Measurements from ENCODE around the gene FAM83F.

The FAM83F gene

GRCh38 chr22:39958009-39958711 lies 36.6 kb upstream of the FAM83F start:
- ChIA-PET CTCF (interaction anchor here (0.8 to 1.7 kb wide), 2 partner anchors 45 to 67 kb away, joined by 3 to 4 read pairs; no protein-coding TSS in a partner anchor), POLR2A (no interaction called here)
- DNase-seq = no peak
- H3K27me3 ChIP-seq (replicated peaks in 2 of 5; ENCODE audit: control insufficient read depth in 4 of 5, insufficient read depth in 5 of 5, low read length in 4 of 5) = peaks cover 0 to 38% (median 10%) of the 10 kb centered on the region in 5 experiments
- H3K36me3 ChIP-seq (ENCODE audit: control insufficient read depth in 4 of 4, insufficient read depth in 4 of 4, low read length in 3 of 4) = no peaks in the 10 kb centered on the region
- H3K4me3 ChIP-seq (ENCODE audit: control insufficient read depth in 1 of 7, extremely low read depth in 1 of 7, insufficient read depth in 4 of 7, low read depth in 2 of 7, low read length in 6 of 7) = no peak overlapping the region
- 91% methylated on average over 5 of the region's 8 CpGs for WGBS (ENCODE audit: insufficient coverage)
- no peak overlapping the region for H3K27ac ChIP-seq (ENCODE audit: insufficient read depth in 1 of 2, low read depth in 1 of 2, low read length in 2 of 2, poor library complexity in 1 of 2, severe bottlenecking in 2 of 2)
- peaks cover 19 to 72% (median 44%) of the 10 kb centered on the region in 4 experiments for H3K4me1 ChIP-seq (ENCODE audit: control extremely low read depth in 1 of 4, control insufficient read depth in 4 of 4, insufficient read depth in 4 of 4, low read length in 3 of 4)
- H3K9me3 ChIP-seq (ENCODE audit: control extremely low read depth in 1 of 5, control insufficient read depth in 4 of 5, insufficient read depth in 2 of 5, low read depth in 1 of 5, low read length in 4 of 5) = no peaks in the 10 kb centered on the region

GRCh38 chr22:39958949-39959639 lies 35.7 kb upstream of the FAM83F start:
- no peak overlapping the region for H3K27ac ChIP-seq (ENCODE audit: insufficient read depth in 1 of 2, low read depth in 1 of 2, low read length in 2 of 2, poor library complexity in 1 of 2, severe bottlenecking in 2 of 2)
- 76% methylated on average over 11 of the region's 11 CpGs for whole genome bisulfite sequencing (ENCODE audit: insufficient coverage)
- peaks cover 19 to 65% (median 43%) of the 10 kb centered on the region in 4 experiments for H3K4me1 ChIP-seq (ENCODE audit: control extremely low read depth in 1 of 4, control insufficient read depth in 4 of 4, insufficient read depth in 4 of 4, low read length in 3 of 4)
- no peaks in the 10 kb centered on the region for H3K36me3 ChIP-seq (ENCODE audit: control insufficient read depth in 4 of 4, insufficient read depth in 4 of 4, low read length in 3 of 4)
- CTCF ChIA-PET = no interaction called here
- H3K9me3 ChIP-seq (ENCODE audit: control extremely low read depth in 1 of 5, control insufficient read depth in 4 of 5, insufficient read depth in 2 of 5, low read depth in 1 of 5, low read length in 4 of 5) = no peaks in the 10 kb centered on the region
- no peak overlapping the region for H3K4me3 ChIP-seq (ENCODE audit: control insufficient read depth in 1 of 7, extremely low read depth in 1 of 7, insufficient read depth in 4 of 7, low read depth in 2 of 7, low read length in 6 of 7)
- peaks cover 0 to 32% (median 8%) of the 10 kb centered on the region in 5 experiments for H3K27me3 ChIP-seq (replicated peaks in 2 of 5; ENCODE audit: control insufficient read depth in 4 of 5, insufficient read depth in 5 of 5, low read length in 4 of 5)
- POLR2A ChIA-PET = interaction anchor here (0.6 kb wide), 1 partner anchor 615 kb away, joined by 3 read pairs; no protein-coding TSS in a partner anchor
- peak in 2 of 3 donors; percentile 27 to 52 for DNase-seq

- Histone ChIP-seq H3K4me3 (ENCODE audit: control insufficient read depth in 1 of 7, extremely low read depth in 1 of 7, insufficient read depth in 4 of 7, low read depth in 2 of 7, low read length in 6 of 7) (peak within 1 kb of the TSS in 3 of 7 experiments; percentile 6 to 17 (median 11)), H3K36me3 (ENCODE audit: control insufficient read depth in 4 of 4, insufficient read depth in 4 of 4, low read length in 3 of 4) (no peaks in the 10 kb centered on the region), H3K4me1 (ENCODE audit: control extremely low read depth in 1 of 4, control insufficient read depth in 4 of 4, insufficient read depth in 4 of 4, low read length in 3 of 4) (peaks cover 19 to 65% (median 43%) of the 10 kb centered on the region in 4 experiments), H3K27ac (ENCODE audit: insufficient read depth in 1 of 2, low read depth in 1 of 2, low read length in 2 of 2, poor library complexity in 1 of 2, severe bottlenecking in 2 of 2) (peak within 1 kb of the TSS in 1 of 2 experiments; percentile 12), H3K27me3 (replicated peaks in 2 of 5; ENCODE audit: control insufficient read depth in 4 of 5, insufficient read depth in 5 of 5, low read length in 4 of 5) (peaks cover 0 to 32% (median 8%) of the 10 kb centered on the region in 5 experiments), H3K9me3 (ENCODE audit: control extremely low read depth in 1 of 5, control insufficient read depth in 4 of 5, insufficient read depth in 2 of 5, low read depth in 1 of 5, low read length in 4 of 5) (no peaks in the 10 kb centered on the region)
- peak; percentile 50 to 89 (median 87) for DNase-seq
- 60% methylated on average over 12 of the region's 14 CpGs for whole genome bisulfite sequencing (ENCODE audit: insufficient coverage)
- POLR2A ChIA-PET = no interaction called here
- CTCF ChIA-PET = interaction anchor here (0.7 kb wide), 1 partner anchor 9 kb away, joined by 3 read pairs; no protein-coding TSS in a partner anchor
These were observed 34.9 kb upstream of the FAM83F start, which contains the start of gene TMA7B for GRCh38 chr22:39959640-39960447. TMA7B (plus strand) TSS chr22:39960397; CDS start chr22:39964375, 3,978 bp downstream.

GRCh38 chr22:39960791-39961746 lies 33.7 kb upstream of the FAM83F start:
- Histone ChIP-seq H3K4me3 (ENCODE audit: control insufficient read depth in 1 of 7, extremely low read depth in 1 of 7, insufficient read depth in 4 of 7, low read depth in 2 of 7, low read length in 6 of 7) (peak overlapping the region in 3 of 7 experiments; percentile 6 to 17 (median 14)), H3K9me3 (ENCODE audit: control extremely low read depth in 1 of 5, control insufficient read depth in 4 of 5, insufficient read depth in 2 of 5, low read depth in 1 of 5, low read length in 4 of 5) (no peaks in the 10 kb centered on the region), H3K27ac (ENCODE audit: insufficient read depth in 1 of 2, low read depth in 1 of 2, low read length in 2 of 2, poor library complexity in 1 of 2, severe bottlenecking in 2 of 2) (peak overlapping the region in 1 of 2 experiments; percentile 12), H3K4me1 (ENCODE audit: control extremely low read depth in 1 of 4, control insufficient read depth in 4 of 4, insufficient read depth in 4 of 4, low read length in 3 of 4) (peaks cover 19 to 65% (median 43%) of the 10 kb centered on the region in 4 experiments), H3K27me3 (replicated peaks in 2 of 5; ENCODE audit: control insufficient read depth in 4 of 5, insufficient read depth in 5 of 5, low read length in 4 of 5) (peaks cover 0 to 37% (median 8%) of the 10 kb centered on the region in 5 experiments), H3K36me3 (ENCODE audit: control insufficient read depth in 4 of 4, insufficient read depth in 4 of 4, low read length in 3 of 4) (no peaks in the 10 kb centered on the region)
- 30% methylated on average over 11 of the region's 13 CpGs for WGBS (ENCODE audit: insufficient coverage)
- DNase-seq = peak; percentile 93 to 99 (median 98)
- CTCF ChIA-PET = interaction anchor here (1.0 to 1.5 kb wide), 3 partner anchors 17 to 63 kb away, joined by 3 to 4 read pairs (median 3); no protein-coding TSS in a partner anchor
- POLR2A ChIA-PET = no interaction called here

- whole genome bisulfite sequencing (ENCODE audit: insufficient coverage) = 100% methylated on average over 1 of the region's 9 CpGs
- CTCF ChIA-PET = interaction anchor here (1.0 to 1.5 kb wide), 5 partner anchors 10 to 73 kb away, joined by 3 to 4 read pairs (median 3); no protein-coding TSS in a partner anchor
- peaks cover 20 to 58% (median 37%) of the 10 kb centered on the region in 4 experiments for H3K4me1 ChIP-seq (ENCODE audit: control extremely low read depth in 1 of 4, control insufficient read depth in 4 of 4, insufficient read depth in 4 of 4, low read length in 3 of 4)
These were observed 32.7 kb upstream of the FAM83F start for GRCh38 chr22:39962071-39962470.

GRCh38 chr22:39965748-39966147 lies 29.0 kb upstream of the FAM83F start:
- WGBS (ENCODE audit: insufficient coverage) = 92% methylated on average over 4 of the region's 5 CpGs
- H3K4me1 ChIP-seq (ENCODE audit: control extremely low read depth in 1 of 4, control insufficient read depth in 4 of 4, insufficient read depth in 4 of 4, low read length in 3 of 4) = peaks cover 11 to 21% (median 14%) of the 10 kb centered on the region in 4 experiments
- no peak for DNase-seq
- ChIA-PET CTCF (interaction anchor here (1.9 to 2.1 kb wide), 3 partner anchors 10 to 16 kb away, joined by 4 to 7 read pairs (median 4); no protein-coding TSS in a partner anchor), POLR2A (no interaction called here)
- no peaks in the 10 kb centered on the region for H3K36me3 ChIP-seq (ENCODE audit: control insufficient read depth in 4 of 4, insufficient read depth in 4 of 4, low read length in 3 of 4)
- no peak overlapping the region for H3K27ac ChIP-seq (ENCODE audit: insufficient read depth in 1 of 2, low read depth in 1 of 2, low read length in 2 of 2, poor library complexity in 1 of 2, severe bottlenecking in 2 of 2)
- H3K27me3 ChIP-seq (replicated peaks in 2 of 5; ENCODE audit: control insufficient read depth in 4 of 5, insufficient read depth in 5 of 5, low read length in 4 of 5) = peaks cover 0 to 53% (median 10%) of the 10 kb centered on the region in 5 experiments
- H3K9me3 ChIP-seq (ENCODE audit: control extremely low read depth in 1 of 5, control insufficient read depth in 4 of 5, insufficient read depth in 2 of 5, low read depth in 1 of 5, low read length in 4 of 5) = no peaks in the 10 kb centered on the region
- no peak overlapping the region for H3K4me3 ChIP-seq (ENCODE audit: control insufficient read depth in 1 of 7, extremely low read depth in 1 of 7, insufficient read depth in 4 of 7, low read depth in 2 of 7, low read length in 6 of 7)

More at GRCh38 chr22:39962071-39962470, 32.7 kb upstream of the FAM83F start:
- no peak for DNase-seq
- Histone ChIP-seq H3K4me3 (ENCODE audit: control insufficient read depth in 1 of 7, extremely low read depth in 1 of 7, insufficient read depth in 4 of 7, low read depth in 2 of 7, low read length in 6 of 7) (no peak overlapping the region), H3K9me3 (ENCODE audit: control extremely low read depth in 1 of 5, control insufficient read depth in 4 of 5, insufficient read depth in 2 of 5, low read depth in 1 of 5, low read length in 4 of 5) (no peaks in the 10 kb centered on the region), H3K27ac (ENCODE audit: insufficient read depth in 1 of 2, low read depth in 1 of 2, low read length in 2 of 2, poor library complexity in 1 of 2, severe bottlenecking in 2 of 2) (no peak overlapping the region), H3K27me3 (replicated peaks in 2 of 5; ENCODE audit: control insufficient read depth in 4 of 5, insufficient read depth in 5 of 5, low read length in 4 of 5) (peaks cover 0 to 44% (median 14%) of the 10 kb centered on the region in 5 experiments), H3K36me3 (ENCODE audit: control insufficient read depth in 4 of 4, insufficient read depth in 4 of 4, low read length in 3 of 4) (no peaks in the 10 kb centered on the region)
- POLR2A ChIA-PET = no interaction called here

Measured in common myeloid progenitor, CD34-positive (primary cell).